ENCODE measurements around the gene FKBP8.
"Not testable (repeated sequence)": the region's sequence is repeated elsewhere in the genome, so short reads cannot be mapped to it uniquely, and the experiment has no call there.

The FKBP8 gene

DNA sequence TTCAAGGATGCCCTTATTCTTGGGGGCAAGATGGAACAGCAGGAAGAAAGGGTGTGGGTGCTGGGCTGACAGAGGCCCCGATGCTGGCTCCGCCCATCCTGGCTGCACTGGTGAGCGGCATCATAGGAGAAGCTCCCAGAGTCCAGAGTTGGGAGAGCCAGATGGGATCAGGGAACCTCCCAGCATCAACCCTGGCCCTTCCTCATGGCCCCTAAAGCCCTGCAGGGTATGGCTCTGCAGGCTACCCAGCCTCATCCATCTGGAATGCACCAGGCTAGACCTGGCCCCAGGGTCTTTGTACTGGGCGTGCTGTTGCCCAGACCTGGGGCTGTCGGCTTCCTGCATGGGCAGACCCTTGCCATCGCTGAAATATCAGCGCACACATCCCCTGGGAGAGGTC, 13.6 kb downstream of the FKBP8 start:
- no peak for DNase-seq
- in situ Hi-C loops (cut with HindIII; ENCODE audit: low pct_ligation_motif_present, low pct_unique_long_range_greater_than_20kb, low sequenced_read_pairs) = no loop called here

GRCh38 chr19:18526316-18526715, 17.1 kb downstream of the FKBP8 start:
- DNase-seq = no peak
- in situ Hi-C loops (cut with HindIII; ENCODE audit: low pct_ligation_motif_present, low pct_unique_long_range_greater_than_20kb, low sequenced_read_pairs) = no loop called here

DNA sequence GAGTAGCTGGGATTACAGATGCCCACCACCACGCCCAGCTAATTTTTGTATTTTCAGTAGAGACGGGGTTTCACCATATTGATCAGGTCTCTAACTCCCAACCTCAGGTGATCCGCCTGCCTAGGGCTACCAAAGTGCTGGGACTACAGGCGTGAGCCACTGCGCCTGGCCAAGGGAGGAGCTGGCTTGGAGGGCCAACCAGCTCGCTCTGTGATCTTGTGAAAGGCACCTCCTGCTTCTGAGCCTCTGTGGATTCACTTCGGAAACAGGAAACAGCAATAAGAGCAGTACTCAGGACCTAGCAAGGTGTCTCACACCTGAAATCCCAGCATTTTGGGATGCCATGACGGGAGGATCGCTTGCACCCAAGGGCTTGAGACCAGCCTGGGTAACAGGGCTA, 19.5 kb downstream of the FKBP8 start:
- in situ Hi-C loops (cut with HindIII; ENCODE audit: low pct_ligation_motif_present, low pct_unique_long_range_greater_than_20kb, low sequenced_read_pairs) = no loop called here
- no peak for DNase-seq

DNA sequence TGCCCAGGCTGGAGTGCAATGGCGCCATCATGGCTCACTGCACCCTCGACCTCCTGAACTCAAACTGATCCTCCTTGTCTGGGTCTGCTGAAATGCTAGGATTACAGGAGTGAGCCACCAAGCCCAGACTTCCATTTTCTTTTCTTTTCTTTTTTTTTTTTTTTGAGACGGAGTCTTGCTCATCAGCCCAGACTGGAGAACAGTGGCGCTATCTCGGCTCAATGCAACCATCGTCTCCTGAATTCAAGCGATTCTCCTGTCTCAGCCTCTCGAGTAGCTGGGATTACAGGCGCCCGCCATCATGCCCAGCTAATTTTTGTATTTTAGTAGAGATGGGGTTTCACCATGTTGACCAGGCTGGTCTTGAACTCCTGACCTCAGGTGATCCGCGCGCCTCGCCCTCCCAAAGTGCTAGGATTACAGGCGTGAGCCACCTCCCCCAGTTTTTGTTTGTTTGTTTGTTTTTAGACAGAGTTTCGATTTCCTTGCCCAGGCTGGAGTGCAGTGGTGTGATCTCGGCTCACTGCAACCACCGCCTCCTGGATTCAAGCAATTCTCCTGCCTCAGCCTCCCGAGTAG, 20.4 kb downstream of the FKBP8 start:
- in situ Hi-C loops (cut with HindIII; ENCODE audit: low pct_ligation_motif_present, low pct_unique_long_range_greater_than_20kb, low sequenced_read_pairs); DNase-seq: not testable (repeated sequence)

DNA sequence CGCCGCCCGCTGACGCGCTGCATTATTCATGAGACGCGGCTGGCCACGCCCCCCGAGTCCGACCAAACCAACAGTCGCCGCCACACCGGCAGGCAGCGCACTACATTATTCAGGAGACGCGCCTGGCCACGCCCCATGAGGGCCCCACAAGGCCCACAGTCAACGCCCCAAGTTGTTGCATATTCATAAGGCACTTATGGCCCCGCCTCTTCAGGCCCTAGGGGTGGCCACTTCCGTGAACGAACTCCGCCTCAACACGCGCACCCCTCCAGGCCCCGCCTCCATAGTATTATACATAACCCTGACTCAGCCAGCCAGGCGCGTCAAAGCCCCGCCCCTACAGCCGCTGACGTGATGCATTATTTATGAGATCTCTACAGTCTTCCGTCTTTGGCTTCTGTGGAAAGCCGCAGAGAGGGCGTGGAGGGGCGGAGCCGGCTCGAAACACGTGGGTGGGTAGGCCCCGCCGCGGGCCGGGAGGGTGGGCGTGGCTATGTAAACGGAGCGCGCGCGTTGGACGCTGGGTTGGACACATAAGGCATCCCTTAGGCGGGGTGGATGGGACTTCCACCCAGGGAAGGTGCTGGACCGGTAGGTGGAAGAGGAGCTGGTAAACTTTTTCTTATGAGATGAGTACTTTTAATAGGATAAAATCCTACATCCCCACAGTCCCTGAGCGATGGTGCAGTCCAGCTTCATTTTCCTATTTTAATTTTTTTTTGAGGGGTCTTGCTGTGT, 21.1 kb downstream of the FKBP8 start:
- in situ Hi-C loops (cut with HindIII; ENCODE audit: low pct_ligation_motif_present, low pct_unique_long_range_greater_than_20kb, low sequenced_read_pairs) = no loop called here
- DNase-seq = peak; percentile 99

- in situ Hi-C loops (cut with HindIII; ENCODE audit: low pct_ligation_motif_present, low pct_unique_long_range_greater_than_20kb, low sequenced_read_pairs) = no loop called here
- no peak for DNase-seq
Observed at GRCh38 chr19:18521692-18522123, 21.7 kb downstream of the FKBP8 start, which contains the start of gene ELL. TSS of gene ELL (minus strand) at chr19:18522070. CDS start at chr19:18522055, 15 bp downstream.

- in situ Hi-C loops (cut with HindIII; ENCODE audit: low pct_ligation_motif_present, low pct_unique_long_range_greater_than_20kb, low sequenced_read_pairs) = no loop called here
- no peak for DNase-seq
Observed at GRCh38 chr19:18520848-18521691, 22.3 kb downstream of the FKBP8 start.

DNA sequence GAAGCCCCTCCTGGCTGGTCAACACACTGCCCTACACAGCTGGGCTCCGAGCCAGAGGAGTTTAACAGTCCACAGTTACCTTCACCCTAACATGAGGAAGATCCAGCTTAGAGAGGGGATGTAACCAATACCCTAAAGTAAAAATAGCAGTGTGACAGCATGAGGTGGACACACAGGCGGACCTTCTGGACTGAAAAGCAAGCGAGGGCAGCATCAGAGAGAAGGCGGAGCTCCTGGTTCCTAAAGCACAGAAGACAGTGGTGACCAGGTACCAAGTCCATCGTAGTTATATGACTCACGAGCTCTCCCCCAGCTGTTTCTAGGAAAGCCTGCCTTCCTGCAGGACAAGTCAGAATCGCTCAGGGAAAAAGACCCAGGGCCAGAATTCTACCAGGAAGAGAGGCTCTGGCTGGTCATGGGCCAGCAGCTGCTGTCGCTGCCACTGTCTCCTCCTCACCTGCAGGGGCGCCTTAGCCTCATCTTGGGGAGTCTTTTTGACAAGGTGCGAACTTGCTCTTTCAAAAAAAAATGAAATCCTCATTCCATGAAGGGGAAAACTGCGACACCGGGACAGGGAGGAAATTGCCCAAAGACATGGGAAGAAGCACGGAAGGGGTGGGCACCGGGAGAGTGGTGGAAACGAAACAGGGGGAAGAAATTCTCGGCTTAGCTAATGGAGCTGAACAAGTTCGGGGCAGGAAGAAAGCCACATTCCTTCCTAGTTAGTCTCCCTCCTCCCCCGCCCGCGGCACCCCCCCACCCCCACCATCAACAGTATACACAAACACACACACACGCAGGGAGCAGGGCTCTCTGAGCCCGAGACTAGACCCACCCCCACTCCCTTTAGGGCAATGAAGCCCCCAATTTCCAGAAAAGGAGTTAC, 23.2 kb downstream of the FKBP8 start:
- peak; percentile 75 for DNase-seq
- in situ Hi-C loops (cut with HindIII; ENCODE audit: low pct_ligation_motif_present, low pct_unique_long_range_greater_than_20kb, low sequenced_read_pairs) = no loop called here

DNA sequence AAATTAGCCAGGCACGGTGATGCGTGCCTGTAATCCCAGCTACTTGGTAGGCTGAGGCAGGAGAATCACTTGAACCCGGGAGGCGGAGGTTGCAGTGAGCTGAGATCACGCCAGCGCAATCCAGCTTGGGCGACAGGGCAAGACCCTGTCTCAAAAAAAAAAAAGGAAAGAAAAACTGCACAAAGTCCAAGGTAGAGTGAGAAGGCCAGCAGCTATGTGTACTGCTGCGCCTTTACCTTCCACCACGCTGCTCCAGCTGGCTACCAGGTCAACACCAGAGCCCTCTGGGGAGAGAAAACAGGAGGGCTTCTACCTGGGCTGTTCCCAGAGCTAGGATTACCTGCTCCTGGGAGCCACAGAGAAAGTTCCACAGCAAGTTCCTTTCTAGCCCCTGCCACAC, 24.7 kb downstream of the FKBP8 start:
- no peak for DNase-seq
- in situ Hi-C loops (cut with HindIII; ENCODE audit: low pct_ligation_motif_present, low pct_unique_long_range_greater_than_20kb, low sequenced_read_pairs) = no loop called here

DNA sequence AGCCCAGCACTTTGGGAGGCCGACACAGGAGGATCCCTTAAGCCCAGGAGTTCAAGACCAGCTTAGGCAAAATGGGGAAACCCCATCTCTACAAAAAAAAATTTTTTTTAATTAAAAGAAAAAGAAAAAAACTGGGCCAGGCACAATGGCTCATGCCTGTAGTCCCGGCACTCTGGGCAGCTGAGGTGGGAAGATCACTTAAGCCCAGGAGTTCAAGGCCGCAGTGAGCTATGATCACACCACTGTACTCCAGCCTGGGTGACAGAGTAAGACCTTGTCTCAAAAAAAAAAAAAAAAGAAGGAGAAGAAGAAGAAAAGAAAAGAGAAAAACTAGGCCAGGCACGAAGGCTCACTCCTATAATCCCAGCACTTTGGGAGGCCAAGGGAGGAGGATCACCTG, 25.8 kb downstream of the FKBP8 start:
- in situ Hi-C loops (cut with HindIII; ENCODE audit: low pct_ligation_motif_present, low pct_unique_long_range_greater_than_20kb, low sequenced_read_pairs) = no loop called here
- no peak for DNase-seq

DNA sequence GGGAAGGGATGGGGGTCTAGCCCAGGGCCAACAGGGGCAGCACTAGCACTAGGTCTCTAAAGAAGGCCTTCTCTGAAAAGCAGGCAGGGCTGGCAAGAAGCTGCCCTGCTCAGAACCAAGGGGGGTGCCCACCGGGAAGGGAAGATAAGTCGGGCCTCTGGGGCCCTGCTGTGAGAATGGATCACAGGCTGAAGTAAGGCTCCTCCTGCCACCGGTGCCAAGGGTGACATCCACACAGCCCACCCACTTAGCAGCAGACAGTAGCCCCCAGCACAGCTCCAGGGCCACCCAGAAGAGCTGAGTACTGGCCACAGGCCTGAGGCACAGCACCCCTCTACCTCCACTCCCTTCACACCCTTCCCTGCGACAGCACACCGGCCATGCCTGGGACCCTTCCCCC, 27.4 kb downstream of the FKBP8 start:
- DNase-seq = no peak
- in situ Hi-C loops (cut with HindIII; ENCODE audit: low pct_ligation_motif_present, low pct_unique_long_range_greater_than_20kb, low sequenced_read_pairs) = no loop called here

DNA sequence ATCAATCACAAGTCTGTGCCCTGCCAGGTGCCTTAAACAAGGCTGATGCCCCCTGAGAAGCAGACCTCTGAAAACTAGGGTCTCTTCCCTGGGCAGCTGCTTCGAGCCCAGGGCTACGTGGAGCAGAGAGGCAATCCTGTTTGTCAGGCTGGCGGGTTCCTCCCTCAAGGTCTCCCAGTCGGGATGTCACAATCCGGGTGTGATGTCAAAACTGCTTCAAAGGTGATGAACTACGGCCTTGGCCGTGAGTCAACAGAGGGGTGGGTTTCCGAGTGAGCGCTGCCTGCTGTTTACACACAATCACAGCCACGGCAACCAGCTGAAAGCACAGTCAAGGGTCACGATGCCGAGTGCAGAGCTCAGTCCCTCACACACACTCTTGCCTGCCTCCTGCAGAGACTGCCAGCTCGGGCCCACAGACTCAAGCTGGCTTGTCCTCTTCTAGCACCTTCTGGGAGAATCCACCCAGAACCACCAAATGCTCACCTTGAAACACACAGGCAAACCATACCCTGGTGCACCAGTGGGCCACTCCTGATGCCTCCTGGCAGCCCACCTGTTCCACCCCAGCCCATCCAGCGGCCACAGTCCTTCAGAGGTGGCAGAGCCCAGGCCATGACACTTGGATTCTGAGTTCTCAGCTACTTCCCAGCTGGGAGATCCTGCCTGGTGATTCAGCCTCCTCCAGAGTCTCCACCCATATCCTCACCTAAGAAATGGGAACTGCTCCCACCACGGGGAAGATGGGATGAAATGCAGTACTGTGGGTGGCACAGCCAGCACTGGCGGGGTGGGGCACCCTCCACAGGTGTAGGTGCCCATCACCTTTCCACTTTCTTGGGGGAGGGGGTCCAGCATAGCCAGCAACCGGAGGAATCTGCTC, 28.3 kb downstream of the FKBP8 start:
- no peak for DNase-seq
- in situ Hi-C loops (cut with HindIII; ENCODE audit: low pct_ligation_motif_present, low pct_unique_long_range_greater_than_20kb, low sequenced_read_pairs) = no loop called here

DNA sequence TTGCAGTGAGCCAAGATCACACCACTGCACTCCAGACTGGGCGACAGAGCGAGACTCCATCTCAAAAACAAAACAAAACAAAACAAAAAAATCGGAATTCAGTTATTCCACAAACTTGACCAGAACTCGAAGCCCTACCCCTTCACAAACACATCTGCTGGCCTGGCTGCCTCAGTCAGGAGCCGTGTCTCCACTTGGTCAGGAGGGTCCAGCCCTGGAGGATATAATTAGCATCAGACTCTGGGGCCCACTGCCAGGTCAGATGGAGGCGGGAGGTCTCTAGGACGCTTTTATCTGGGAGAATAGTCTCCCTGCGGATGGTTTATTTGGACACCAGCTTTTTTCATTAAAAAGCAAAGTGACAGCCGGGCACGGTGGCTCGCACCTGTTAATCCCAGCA, 29.5 kb downstream of the FKBP8 start:
- no peak for DNase-seq
- in situ Hi-C loops (cut with HindIII; ENCODE audit: low pct_ligation_motif_present, low pct_unique_long_range_greater_than_20kb, low sequenced_read_pairs) = no loop called here

- in situ Hi-C loops (cut with HindIII; ENCODE audit: low pct_ligation_motif_present, low pct_unique_long_range_greater_than_20kb, low sequenced_read_pairs) = no loop called here
Observed at GRCh38 chr19:18510216-18510615, 33.2 kb downstream of the FKBP8 start.

DNA sequence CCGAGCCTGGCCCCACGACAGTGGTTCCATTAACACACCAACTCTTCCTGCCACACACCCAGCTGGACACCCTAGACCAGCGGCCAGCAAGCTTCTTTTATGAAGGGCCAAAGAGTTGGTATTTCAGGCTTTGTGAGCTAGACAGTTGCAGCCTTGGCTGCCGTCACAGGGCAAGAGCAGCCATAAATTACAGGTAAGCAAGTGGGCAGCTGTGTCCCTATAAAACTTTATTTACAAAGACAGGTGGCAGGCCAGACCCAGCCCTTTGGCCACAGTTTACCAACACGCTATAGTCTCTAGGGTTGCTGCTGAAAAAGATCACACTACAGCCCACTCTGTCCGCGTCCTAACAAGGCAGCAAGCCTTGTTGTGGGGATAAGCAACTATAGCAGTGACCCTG, 34.8 kb downstream of the FKBP8 start:
- DNase-seq = no peak
- in situ Hi-C loops (cut with HindIII; ENCODE audit: low pct_ligation_motif_present, low pct_unique_long_range_greater_than_20kb, low sequenced_read_pairs) = no loop called here

More at GRCh38 chr19:18510216-18510615, 33.2 kb downstream of the FKBP8 start:
- DNase-seq = no peak

- no peak for DNase-seq
- in situ Hi-C loops (cut with HindIII; ENCODE audit: low pct_ligation_motif_present, low pct_unique_long_range_greater_than_20kb, low sequenced_read_pairs) = no loop called here
Observed at GRCh38 chr19:18507727-18508440, 35.5 kb downstream of the FKBP8 start.

Measured in ACHN (cell line).